GM21576 (cell line): ENCODE results near the gene BTG1.
"Not testable (repeated sequence)": the region's sequence is repeated elsewhere in the genome, so short reads cannot be mapped to it uniquely, and the experiment has no call there.

Source experiments
- ATAC-seq: cut with Tn5 transposase; IDR thresholded peaks from one replicate; pipeline ENCODE4 v1.9.1; 2021; ENCODE audit warnings: mild to moderate bottlenecking, moderate library complexity; ENCODE audit not compliant: unreplicated experiment

The BTG1 gene

DNA sequence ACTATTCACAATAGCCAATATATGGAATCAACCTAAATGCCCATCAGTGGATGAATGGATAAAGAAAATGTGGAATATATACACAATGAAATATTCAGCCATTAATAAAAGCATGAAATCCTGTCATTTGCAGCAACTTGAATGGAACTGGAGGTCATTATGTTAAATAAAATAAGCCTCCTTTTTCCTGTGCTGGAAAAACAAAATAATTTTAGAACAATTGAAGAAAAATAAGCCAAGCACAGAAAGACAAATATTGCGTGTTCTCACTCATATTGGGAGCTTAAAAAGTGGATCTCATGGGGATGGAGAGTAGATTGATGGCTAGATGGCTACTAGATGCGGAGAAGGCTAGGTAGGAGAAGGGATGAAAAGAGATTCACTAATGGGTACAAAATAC, 6.3 kb upstream of the BTG1 start:
- no peak for ATAC-seq

DNA sequence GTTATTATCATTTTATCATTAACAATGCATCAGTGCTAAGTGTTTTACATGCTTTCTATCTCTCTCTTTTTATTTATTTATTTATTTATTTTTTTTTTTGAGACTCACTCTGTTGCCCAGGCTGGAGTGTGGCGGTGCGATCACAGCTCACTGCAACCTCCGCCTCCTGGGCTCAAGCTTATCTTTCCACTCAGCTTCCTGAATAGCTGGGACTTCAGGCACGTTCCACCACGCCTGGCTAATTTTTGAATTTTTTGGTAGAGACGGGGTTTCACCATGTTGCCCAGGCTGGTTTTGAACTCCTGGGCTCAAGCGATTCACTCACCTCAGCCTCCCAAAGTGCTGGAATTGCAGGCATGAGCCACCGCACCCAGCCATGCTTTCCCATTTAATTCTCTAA, 3.9 kb upstream of the BTG1 start:
- no peak for ATAC-seq

DNA sequence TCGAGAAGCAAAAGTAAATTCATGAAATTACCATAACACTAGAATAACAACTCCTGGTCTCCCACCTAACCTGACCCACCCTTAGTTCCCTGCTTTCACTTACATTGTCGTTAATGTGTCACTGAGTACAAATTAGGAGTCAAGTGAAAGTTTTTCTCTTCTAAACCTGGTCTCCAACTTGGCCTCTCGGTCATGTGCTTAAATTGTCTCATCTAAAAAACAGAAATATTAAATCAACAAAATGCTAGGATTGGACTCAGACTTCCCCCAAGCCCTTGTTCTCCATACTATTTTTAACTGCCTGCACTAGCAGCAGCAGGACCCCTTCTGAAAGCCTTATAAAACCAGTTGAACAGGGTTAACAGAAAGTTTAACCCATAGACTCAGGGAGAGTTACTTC, 1.8 kb upstream of the BTG1 start:
- no peak for ATAC-seq

DNA sequence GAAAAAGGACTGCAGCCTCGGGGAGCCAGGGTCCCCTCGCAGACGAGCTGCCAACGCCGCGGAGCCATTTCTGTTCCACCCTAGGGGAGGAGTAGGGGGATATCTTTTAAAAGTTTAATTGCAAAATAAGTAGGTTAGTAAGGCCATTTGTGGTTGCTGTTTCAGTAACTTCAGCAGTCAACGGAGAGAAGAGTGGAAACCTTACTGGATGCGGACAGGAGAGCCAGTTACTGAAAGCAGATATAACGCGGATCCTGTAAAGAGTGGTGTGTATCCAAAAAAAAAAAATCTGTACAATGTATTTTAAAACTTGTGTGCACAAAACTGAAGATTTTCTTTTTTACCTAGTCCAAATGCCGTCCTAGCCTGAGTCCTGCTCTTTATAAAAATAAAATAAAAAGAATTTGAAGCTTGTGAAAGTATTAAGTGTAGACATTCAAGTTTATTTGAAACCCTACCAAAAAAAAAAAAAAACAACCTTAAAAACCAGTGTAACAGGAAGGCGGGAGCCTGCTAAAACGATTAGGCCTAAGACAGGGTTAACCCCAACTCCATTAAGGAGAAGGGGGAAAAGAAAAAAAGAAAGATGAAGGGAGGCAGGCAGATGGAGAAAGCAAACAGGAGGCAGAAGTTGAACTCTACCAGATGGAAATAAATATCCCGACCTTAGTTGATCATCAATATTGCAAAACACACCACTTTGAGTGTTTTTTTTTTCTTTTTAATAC, 1.0 kb upstream of the BTG1 start:
- no peak for ATAC-seq

DNA sequence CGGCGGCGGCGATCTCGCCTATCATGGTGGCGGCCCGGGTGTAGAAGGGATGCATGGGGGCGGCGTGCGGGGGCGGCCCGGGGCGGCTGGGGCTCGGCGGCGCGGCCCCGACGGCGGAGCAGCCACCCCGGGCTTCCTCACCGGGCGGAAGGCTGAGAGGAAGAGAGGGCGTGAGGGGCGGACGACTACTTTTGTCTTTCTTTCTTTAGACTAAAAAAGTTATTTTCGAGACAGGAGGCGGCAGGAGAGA, 240 bp downstream of the BTG1 start:
- ATAC-seq: no peak

- no peak for ATAC-seq
Measured at GRCh38 chr12:92144631-92145480, 790 bp downstream of the BTG1 start.

GRCh38 chr12:92143686-92144630, 1.7 kb downstream of the BTG1 start:
- peak; percentile 17 for ATAC-seq

GRCh38 chr12:92143258-92143657, 2.4 kb downstream of the BTG1 start:
- no peak for ATAC-seq

GRCh38 chr12:92142251-92142926, 3.3 kb downstream of the BTG1 start:
- ATAC-seq: no peak

DNA sequence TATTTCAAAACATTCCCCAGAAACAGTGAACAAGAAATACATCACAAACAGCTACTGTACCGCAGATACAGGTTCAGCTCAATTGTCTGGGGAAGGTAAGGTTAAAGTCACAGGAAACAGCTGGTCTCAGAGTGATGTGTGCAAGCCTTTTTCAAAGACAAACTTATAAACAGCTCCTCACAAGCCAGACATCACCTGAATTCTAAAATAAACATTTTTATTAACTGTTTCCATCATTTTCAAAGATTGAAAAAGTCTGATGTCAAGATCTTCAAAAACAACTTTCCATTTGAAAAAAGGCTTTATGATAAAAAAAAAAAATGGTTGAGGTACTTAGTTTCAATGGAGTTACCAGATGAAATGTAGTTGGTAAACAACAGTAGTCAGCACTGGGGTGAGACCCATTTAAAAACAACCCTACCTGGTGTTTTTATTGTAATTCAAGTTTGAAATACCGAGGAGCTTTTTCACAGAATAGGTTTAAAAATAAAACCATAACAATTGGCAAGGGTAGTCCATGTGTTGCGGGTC, 4.0 kb downstream of the BTG1 start:
- ATAC-seq: no peak

- no peak for ATAC-seq
Measured at GRCh38 chr12:92140896-92141536, 4.6 kb downstream of the BTG1 start.

GRCh38 chr12:92140156-92140555, 5.5 kb downstream of the BTG1 start:
- ATAC-seq: no peak

- no peak for ATAC-seq
Measured at GRCh38 chr12:92139634-92140150, 6.0 kb downstream of the BTG1 start.

GRCh38 chr12:92138626-92139025, 7.0 kb downstream of the BTG1 start:
- ATAC-seq: no peak

DNA sequence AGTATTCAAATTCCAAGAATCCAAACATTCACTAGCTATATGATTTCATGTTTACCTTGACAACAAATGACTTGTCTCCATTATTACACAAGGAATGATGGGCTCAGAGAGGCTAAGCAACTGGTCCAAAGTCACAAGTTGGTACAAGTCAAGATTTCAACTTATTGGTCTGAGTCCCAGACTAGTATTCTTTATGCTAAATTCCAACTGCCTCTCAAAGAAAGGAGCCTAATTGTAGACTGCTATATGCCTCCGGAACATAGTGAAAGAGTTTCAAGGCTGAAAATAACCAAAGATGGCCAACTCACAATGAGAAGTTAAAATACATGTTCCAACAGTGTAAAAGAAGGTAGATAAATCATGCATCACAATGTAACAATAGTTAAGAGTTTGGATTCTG, 7.5 kb downstream of the BTG1 start:
- ATAC-seq: no peak

DNA sequence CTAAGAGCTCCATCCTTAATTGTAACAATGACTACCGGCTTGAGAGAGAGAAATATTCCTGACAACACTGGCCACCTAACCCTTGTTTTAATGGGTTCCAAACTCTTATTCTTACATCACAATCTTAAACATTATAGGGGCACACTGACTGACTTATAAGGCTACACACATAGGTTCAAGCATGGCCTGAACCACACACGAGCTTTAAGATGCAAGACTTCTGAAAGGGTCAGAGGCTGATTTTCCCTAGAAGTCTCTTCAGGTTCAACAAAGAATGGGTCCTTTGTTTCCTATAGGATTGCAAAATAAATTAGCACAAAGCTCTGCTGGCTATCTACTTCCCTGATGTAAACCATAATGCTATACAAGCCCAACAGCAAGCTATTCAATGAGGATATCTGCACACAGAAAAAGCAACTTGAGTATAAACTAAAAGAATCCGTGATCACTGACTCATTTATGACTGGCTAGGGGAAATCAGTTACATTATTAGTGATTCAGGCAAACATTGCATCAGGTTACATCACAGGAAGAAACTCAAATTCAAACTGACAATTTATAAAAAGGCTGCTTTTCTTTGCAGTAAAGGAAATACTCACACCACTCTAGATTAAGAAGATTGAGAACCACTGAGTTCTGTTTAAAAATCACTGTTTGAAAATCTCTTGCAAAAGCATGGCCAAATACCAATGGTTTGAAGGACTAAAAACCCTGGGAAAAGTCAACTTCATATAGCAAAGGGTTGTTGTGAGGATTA, 8.5 kb downstream of the BTG1 start:
- no peak for ATAC-seq

GRCh38 chr12:92136026-92136730, 9.5 kb downstream of the BTG1 start:
- no peak for ATAC-seq

DNA sequence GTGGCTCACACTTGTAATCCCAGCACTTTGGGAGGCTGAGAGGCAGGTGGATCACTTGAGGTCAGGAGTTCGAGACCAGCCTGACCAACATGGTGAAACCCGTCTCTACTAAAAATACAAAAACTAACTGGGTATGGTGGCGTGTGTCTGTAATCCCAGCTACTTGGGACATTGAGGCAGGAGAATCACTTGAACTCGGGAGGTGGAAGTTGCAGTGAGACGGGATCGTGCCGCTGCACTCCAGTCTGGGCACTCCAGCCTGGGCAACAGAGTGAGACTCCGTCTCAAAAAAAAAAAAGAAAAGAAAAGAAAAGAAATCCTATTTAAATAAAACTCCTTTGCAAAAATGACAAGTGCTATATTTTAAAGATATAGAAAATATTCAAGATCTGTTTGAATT, 10.1 kb downstream of the BTG1 start:
- ATAC-seq: not testable (repeated sequence)
